ENCODE data around the gene ZNF782. TPM values are rescaled to one million over a fixed set of nuclear protein-coding genes. Genes with fewer than 3 reads are reported as not detected.
A peak's percentile ranks its signal among the peaks of the same experiment; 100 is the strongest.
"Not testable (repeated sequence)": the region's sequence is repeated elsewhere in the genome, so short reads cannot be mapped to it uniquely, and the experiment has no call there.

The ZNF782 gene
- 41.2 TPM for total RNA-seq

DNA sequence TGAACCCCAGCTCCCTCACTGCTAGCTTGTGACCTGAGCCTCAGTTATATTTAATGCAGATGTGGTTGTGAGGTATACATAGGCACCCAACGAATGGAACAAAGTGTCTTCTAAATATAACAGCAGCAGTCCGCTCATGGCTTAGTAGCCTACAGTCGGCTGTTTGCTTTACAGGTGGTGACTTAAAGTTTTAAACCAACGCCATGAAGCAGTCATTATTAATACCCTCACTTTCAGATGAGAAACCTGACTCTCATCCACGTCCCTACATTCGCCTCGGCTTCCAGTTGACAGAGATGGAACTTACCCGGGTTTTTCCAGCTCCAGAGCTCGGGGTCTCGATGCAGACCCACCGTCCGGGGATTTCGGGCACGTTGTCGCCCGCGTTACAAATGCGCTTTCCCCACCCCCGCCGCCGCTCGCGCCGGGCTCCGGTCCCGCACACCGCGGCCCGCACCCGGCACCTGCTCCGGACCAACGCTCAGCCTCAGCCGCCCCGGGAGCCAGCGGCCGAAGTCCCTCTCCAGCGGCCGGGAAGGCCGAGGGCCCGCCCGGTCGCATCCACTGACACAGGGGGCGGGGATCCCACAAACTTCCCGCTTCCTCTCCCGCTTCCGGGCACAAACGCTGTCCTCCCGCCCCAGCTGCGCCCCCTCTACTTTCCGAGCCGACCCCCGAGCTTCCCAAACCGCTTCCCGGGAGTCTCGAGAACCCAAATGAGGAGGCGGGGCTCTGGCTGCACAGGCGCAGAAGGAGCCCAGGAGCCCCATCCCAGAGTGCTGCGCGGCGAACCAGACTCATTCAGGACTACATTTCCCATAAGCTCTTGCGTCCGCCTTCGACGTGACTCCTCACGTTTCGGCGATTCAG, at the start of gene ZNF782:
Gene ZNF782 (minus strand): TSS at position 734 of the 870 bp plus-strand sequence. CDS start 2,553 bp downstream, outside the sequence.
- peak; percentile 88 for DNase-seq

DNA sequence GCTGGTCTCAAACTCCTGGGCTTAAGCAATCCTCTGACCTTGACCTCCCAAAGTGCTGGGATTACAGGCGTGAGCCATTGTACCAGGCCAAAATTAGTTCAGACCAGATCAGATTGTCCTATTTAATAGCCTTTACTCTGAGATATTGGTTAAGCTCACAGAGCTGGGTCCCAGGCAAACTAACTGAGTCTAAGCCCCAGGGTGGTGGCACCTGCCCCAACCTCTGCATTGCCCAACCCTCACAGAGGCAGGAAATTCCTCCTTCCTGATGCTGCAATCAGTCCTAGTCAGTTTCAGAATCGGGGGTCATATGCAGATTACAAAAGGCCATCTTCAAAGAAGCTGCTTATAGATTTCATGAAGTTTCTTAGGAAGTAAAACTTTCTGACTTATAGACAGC, 45.7 kb upstream of the ZNF782 start:
- not testable (repeated sequence) for DNase-seq

DNA sequence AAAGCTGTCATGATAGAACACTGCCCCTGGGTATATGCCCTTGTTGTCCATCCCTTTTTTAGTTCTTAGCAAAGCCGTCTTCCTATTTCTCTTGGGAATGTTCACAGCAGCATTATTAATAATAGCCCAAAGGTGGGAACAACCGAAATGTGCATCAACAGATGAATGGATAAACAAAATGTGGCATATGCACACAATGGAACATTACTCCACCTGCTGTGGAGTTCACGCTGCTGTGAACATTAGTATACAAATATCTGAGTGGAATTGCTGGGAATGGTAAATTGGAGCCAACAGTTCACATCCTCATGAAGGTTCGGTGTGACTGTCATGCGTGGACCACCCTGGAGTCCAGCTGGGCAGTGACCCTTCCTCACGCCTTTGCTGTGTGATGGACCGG, 37.8 kb upstream of the ZNF782 start:
- DNase-seq = no peak

DNA sequence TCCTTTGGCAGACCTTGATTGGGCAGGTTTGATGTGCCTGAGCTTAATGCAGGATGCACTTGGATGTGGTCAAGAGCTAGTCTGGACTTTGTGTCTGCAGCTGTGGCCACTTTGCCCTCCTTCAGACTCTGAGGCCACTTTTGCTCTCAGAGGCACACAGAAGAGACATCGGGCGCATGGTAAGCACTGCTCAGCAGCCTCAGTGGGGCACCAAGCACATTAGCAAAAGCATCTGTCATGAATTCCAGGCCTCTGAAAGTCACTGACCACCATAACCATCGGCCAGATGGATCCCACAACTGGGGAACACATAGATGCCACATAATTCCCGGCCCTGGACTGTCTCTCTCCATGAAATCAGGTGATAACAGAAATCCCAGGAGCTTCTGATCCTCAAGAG, 34.3 kb upstream of the ZNF782 start:
- DNase-seq = no peak

DNA sequence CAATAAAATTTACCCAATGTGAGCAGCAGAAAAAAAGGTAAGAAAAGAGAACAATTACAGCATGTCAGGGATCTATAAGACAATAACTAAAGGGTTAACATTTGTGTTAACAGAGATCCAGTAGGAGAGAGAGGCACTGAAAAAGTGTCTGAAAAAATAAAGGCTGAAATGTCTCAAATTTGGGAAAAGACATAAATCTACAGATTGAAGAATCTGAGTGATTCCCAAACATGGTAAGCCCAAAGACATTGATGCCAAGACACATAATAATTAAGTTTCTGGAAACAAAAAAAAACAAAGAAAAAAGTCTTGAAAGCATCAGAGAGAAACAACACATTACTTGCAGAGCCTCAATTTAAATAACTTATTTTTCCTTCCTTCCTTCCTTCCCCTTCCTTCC, 31.1 kb upstream of the ZNF782 start:
- no peak for DNase-seq

DNA sequence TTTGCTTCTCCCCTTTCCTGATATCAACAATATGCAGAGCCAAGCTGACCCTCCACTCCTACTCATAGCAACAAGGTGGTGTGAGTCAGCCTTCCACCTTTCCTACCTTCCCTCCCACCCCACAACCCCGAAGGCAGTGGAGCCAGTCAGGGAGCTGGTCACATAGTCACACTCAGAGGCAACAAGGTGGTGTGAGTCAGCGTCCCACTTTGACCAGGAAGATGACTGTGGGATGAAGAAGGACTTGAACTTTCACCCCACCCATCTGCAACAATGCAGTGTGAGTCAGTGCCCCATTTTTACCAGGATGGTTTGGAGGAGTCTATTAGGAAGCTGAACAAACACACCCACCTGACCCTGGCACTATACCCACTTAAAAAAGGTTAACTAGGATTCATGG, 30.1 kb upstream of the ZNF782 start:
- DNase-seq = no peak

DNA sequence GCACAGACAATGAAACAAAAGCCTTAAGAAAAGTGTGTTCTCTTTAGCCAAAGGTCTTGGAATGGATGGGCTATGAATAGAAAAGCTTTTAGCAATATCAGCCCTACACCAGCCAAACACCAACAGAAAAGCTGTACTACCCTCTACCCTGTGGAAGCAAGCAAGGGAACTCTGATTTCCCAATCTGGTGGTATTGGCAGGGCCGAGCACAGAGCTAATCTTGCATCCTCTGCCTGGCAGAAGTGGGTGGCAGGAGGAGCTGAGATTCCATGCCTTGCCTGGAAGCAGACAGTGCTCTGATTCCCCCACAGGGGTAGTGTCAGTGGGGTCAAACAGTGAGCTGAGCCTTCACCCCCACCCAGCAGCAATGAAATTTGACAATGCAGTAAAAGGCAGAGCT, 29.6 kb upstream of the ZNF782 start:
- DNase-seq = no peak

DNA sequence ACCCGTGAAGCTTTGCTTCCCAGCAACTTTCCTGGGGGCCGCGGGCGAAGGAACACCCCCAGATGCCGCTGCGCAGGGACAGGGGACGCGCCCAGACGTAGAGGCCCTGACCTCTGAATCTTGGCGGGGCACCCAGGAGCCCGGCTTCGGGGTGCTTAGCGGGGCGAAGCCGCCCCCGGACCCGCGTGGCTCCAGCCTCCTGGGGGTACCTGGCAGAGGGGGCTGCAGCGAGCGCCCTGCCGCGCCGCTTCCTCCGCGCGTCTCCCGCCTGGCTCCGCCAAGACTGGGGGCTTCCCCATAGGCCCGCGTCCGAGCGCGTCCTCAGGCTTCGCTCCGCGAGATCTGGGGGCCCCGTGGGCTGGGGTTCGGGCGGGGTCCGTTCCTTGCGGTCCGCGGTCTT, 23.0 kb upstream of the ZNF782 start:
- no peak for DNase-seq

DNA sequence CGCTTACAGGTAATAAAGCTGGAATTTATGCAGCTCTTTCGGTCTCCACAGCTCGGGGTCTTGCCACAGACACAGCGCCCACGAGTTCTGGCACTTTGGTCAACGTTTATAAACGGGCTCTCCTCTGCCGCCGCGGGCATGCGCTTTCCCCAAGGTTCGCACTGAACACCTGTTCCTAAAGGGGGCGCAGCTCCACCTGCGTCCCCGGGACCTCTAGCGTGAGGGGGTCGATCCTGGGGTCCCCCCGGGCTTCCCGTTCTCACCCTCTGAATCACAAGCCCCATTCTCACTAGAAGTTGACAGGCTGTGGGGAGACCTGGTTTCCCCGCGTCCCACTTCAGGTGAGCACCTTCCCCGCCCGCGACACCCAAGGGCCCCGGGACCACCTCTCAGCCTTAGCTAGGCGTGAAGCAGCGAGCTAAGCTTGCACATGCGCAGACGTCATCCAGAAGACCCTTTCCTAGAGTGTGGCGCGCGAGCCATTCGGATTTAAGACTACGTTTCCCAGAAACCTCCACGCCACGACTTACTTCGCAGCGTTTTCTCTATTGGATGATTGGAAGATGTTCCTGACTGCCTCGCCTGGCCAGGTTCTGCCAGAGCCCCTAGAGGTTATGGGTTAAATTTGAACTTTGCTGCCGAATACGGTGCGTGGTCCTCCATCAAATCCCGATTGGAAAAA, 21.3 kb upstream of the ZNF782 start:
- peak; percentile 44 for DNase-seq

DNA sequence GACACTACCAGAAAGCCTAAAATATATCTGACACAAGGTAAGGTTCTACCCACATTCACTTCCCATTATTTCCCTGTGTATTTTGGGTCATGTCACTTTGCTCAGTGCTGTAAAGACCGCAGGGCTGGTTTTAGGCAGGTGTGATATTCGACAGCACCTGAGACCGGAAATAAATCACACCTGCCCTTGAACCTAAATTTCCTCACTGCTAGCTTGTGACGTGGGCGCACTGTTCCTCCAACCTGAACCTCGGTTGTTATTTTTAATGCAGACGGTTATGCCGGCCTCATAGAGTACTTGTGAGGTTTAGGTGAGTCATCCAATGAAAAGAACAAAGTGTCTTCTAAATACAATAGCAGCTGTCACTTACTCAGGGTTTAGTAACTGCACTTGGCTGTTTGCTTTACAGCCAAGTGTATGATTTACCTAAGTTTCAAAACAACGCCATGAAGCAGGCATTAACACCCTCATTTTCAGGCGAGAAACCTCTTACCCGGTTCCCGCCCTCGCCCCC, 20.7 kb upstream of the ZNF782 start:
- no peak for DNase-seq

DNA sequence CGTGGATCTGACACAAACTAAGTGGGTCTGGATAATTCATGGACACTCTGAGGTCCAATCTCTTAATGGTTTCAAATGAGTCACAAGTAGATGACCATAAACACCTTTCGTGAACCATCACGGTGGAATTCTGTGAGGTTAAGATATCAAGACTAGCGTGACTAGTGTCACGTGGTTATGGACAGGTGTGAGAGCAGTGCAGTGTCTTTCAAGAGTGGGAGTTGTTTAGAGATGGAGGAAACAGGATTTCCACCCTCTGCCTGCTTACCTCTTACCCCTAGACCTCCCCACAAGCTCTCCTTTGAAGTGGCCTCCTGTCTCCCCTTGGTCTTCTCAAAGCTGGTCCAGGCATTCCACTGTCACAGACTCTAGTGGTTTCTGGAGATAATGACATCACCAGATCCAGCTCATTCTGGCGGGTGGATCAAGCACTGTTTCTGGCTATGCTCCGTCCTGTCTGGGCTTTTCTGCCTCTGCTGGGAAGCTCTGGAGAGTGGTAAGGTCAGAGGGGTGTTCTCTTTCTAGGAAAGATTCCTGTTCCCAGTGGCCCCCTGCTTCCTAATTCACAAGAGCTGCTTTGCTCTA, 20.0 kb upstream of the ZNF782 start:
- DNase-seq = no peak

DNA sequence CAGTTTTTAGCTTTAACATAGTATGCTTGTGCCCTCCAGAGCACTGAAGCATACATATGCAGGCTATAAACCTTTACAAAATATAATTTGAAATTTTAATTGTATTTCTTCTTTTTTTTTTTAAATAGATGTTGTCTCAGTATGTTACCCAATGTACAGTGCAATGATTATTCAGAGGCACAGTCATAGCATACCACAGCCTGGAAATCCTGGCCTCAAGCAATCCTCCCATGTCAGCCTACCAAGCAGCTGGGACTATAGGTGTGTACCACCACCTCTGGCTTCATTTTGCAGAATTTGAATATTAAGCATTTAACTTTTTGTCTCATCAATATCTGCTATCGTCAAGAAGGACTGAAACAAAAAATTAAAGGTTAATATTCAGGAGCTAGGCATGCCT, 16.9 kb upstream of the ZNF782 start:
- DNase-seq = no peak

DNA sequence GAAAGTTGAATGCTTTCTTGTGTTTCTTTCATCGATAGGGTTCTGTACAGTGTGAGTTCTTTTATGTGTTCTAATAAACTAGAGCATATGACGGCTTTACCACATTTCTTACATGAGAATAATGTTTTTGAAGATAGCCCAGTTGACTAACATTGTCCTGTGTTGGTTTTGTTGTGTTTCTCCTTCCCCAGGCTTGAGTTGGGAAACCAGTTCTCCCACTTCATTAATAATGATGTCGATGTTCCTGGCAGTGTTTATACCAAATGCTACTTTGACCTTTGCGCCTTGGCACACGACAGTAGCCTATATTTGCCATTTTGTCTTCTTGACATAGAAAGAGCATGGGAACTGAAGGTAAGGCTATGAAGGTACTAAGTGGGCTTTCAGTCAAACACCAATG, 14.4 kb upstream of the ZNF782 start:
- no peak for DNase-seq

DNA sequence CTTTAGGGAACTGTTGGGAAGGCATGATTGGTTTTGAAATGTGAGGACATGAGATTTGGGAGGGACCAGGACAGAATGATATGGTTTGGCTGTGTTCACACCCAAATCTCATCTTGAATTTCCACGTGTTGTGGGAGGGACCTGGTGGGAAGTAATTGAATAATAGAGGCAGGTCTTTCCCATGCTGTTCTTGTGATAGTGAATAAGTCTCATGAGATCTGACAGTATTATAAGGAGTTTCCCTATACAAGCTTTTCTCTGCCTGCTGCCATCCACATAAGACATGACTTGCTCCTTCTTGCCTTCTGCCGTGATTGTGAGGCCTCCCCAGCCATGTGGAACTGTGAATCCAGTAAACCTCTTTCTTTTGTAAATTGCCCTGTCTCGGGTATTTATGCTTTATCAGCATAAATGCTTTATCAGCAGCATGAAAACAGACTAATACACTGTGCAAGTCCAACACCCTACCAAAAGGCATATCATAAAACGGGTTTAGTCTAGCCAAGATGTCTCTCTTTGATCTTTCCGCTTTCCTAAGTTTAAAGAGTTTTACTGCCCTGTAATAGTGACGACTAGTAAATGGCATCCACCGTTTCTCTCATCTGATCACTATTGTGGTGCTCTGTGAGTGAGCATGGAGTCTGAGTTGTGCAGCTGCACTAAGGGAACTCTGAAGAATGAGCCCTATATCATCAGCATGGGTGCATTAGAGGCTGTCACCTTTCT, 12.9 kb upstream of the ZNF782 start:
- no peak for DNase-seq

DNA sequence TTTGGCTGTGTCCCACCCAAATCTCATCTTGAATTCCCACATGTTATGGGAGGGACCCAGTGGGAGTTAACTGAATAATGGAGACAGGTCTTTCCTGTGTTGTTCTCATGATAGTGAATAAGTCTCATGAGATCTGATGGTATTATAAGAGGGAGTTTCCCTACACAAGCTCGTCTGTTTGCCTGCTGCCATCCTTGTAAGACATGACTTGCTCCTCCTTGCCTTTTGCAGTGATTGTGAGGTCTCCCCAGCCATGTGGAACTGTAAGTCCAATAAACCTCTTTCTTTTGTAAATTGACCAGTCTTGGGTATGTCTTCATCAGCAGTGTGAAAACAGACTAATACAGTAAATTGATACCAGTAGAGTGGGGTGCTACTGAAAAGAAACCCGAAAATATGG, 10.9 kb upstream of the ZNF782 start:
- not testable (repeated sequence) for DNase-seq

DNA sequence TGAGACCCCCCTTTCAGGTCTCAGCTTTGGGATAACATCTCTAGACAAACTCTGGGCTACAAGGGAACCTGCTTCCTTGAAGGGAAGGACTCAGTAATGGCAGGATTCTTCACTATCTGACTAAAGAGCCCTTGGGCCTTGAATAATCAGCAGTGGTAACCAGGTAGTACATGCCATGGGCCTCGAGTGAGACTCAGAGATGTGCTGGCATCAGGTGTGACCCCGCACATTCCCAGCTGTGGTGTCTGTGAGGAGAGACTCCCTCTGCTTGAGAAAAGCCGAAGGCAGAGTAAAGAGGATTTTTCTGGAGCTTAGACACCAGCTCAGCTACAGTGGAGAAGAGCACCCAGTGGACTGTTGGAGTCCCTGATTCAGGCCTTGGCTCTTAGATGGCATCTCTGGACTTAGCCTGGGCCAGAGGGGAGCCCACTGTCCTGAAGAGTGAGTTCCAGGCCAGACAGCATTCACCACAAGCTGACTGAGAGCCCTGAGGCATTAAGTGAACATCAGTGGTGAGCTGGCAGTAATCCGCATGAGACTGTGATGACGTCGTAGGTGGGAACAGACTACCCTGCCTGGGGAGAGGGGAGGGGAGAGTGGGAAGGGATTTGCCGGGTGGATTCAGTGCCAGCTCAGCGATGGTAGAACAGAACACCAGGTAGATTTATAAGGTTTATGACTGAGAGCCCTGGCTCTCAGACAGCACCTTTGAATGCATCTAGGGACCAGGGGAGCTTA, 5.3 kb upstream of the ZNF782 start:
- no peak for DNase-seq

DNA sequence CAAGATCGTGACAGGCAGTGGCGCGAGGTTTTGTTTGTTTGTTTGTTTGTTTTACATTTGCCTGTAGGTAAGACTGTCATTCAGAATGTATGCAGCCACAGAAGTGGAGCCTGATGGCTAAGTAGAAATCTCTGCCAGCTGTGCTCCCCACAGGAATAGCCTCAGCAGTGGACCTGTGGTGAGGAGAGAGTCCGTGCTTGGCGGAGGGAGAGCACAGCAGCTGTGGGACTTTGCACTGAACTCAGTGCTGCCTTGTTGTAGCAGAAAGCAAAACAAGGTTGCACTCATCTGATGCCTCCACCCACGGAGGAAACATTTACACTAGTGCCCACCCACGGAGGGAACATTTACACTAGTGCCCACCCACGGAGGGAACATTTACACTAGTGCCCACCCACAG, 4.4 kb upstream of the ZNF782 start:
- DNase-seq = no peak

DNA sequence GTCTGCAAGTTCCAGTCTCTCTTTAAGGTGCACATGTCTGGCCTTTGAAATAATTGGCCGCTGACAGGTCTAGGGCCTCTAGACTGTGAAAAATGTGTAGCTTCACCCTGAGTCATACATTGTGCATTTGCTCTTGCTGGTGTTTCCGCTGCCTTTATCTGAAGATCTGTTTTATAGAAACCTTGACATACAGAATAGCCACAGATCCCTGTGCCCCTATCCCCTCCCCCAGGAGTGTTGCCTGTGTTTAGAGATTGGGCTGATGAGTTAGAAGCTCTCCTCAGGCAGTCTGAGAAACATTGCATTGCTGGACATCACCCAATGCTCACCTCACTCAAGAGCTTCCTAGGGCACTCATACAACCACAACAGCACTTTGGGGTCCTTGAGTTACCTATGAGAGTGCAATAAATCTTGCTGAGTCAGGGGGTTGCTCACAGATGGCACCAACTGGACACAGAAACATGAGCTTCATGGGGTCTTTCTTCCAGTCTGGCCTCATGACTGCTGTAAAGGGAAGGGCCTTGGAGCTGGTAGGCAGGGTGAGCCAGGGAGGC, 3.8 kb upstream of the ZNF782 start:
- DNase-seq = no peak

DNA sequence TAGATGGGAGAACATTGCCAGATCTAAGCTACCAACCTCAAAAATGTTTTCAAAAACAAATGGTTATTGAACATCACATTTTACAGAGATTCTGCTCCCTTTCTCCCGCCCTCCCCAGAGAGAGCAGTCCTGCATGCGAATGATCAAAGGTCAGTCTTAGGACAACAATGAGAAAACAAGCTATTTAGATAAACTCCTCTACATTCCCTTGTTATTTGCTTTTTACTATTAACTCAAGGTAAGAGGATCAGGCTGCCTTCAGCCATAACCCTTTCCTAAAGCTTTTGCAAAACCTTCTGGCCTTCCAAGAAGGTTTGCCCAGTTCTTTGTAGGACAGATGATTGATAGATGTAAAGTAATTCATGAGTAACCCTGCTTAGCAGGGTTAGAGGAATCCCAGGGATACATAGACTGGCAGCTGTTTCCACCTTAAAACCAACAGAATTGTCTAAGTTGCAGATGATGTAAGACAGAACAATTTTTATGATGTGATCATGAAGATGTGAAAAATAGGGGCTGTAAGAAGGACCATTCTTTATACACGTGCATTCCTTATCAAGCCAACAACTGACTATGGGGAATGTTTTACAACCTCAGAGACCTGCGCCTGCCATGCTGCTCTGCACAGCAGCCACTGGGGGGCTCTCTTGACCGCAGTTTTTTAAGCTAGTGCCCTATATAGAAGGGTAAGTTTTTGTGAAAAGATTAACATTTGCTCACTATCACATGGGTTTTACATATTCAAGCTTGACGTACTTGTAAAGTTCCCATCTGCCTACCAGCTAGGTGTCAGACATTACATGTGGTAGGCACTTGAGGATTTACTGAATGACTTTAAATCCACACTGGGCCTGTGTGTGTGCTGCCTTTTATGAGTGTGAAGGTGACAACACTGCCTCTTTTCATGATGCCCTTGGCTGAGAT, 2.3 kb upstream of the ZNF782 start:
- DNase-seq = peak; percentile 55

DNA sequence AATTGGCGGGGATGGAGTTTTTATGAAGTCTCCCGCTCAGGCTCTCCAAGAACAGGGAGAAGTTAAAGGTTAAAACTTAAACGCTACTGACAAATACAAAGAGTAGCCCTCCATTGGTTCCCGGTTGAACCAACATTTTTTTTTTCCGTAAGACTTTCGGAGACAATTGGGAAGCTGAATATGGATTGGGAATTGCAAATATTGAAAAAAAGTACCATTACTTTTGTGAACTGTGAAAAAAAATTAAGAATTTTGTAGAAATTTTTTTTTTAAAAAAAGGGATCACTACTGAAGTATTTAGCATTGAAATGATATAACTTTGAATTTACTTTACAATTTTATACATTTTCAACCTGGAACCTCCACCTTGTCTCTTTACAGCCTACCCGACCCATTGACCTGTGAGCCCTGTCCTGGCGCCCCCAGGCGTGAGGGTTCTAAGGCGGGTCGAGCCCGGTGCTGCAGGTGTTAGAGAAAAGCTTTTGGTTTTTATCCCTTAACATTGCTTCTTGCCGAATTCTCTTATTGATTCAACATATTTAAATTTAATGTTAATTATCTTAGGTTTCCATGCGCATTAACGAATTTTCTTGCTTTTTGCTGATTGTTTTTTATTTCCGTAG, 448 bp upstream of the ZNF782 start:
- no peak for DNase-seq
